GM18499 (cell line): Measurements from ENCODE around the gene CALD1.

Experiments
- ATAC-seq: cut with Tn5 transposase; IDR thresholded peaks from one replicate; pipeline ENCODE4 v1.9.1; 2021; ENCODE audit warnings: moderate number of reproducible peaks; ENCODE audit not compliant: insufficient read depth, unreplicated experiment

The CALD1 gene

GRCh38 chr7:134851141-134851540 lies 71.7 kb downstream of the CALD1 start:
- no peak for ATAC-seq

- ATAC-seq: no peak
Observed at GRCh38 chr7:134852625-134853024, 73.2 kb downstream of the CALD1 start.

GRCh38 chr7:134854816-134855215 lies 75.4 kb downstream of the CALD1 start:
- no peak for ATAC-seq

DNA sequence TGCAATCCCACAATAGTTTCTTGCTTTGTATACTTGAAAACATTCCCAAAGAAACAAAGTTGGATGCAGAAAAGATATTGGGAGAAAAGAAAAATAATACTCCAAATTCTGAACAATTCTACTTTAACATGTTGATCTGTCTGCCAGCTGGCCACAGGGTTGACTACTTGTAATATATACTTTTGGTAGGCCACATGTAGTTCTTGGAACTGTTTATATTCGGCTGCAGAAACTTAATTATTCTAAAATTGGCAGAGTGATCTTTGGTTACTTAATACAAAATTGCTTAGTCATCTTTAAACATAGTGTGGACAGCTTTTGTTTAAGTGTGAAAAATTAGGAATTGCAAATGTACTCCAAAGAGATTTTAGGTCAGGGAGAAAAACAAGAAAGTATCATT lies 76.0 kb downstream of the CALD1 start:
- no peak for ATAC-seq

GRCh38 chr7:134856091-134856490 lies 76.7 kb downstream of the CALD1 start:
- no peak for ATAC-seq

GRCh38 chr7:134856691-134857090 lies 77.3 kb downstream of the CALD1 start:
- ATAC-seq: no peak

- ATAC-seq: no peak
Observed at GRCh38 chr7:134857958-134858357, 78.5 kb downstream of the CALD1 start.

GRCh38 chr7:134859783-134860182 lies 80.3 kb downstream of the CALD1 start:
- no peak for ATAC-seq

DNA sequence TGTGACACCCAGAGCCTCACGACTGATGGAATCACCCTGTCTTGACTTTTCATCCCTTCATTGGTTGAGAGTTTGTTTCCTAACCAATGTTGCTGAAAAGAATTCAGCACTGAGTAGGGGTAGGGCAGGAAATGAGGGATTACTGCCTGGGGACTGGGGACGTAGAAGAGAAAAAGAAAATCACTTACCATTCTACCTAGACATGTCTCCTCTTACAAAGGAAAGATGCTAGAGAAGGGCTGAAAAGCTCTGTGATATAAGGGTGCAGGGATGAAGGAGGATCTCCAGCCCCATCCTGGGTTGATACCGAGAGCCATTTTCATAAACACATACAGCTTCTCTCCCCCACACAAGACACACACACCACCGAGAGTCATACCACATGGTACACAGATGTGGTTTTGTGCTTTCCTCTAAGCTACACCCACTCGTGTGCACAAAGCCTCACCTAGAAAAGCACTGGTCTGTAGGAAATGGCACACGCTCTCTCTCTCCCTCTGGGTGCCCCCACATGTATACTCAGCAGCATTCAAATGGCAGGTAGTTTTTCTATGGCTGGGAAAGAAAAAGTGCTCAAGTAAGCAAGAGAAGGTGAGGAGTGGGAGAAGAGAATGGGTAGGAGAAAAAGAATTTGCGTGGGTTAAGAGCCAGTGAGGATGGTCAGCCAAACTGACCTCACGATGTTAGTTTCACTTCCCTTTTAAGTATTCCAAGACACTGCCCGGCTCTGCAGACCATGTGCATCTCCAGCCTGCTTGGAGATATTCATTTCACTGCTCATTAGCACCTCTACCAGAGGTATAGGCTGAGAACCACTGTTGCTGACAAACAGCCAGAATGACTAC lies 85.8 kb downstream of the CALD1 start:
- ATAC-seq: no peak

GRCh38 chr7:134866617-134867016 lies 87.2 kb downstream of the CALD1 start:
- no peak for ATAC-seq

- no peak for ATAC-seq
Observed at GRCh38 chr7:134870156-134870555, 90.7 kb downstream of the CALD1 start.

- no peak for ATAC-seq
Observed at GRCh38 chr7:134870781-134871180, 91.3 kb downstream of the CALD1 start.

DNA sequence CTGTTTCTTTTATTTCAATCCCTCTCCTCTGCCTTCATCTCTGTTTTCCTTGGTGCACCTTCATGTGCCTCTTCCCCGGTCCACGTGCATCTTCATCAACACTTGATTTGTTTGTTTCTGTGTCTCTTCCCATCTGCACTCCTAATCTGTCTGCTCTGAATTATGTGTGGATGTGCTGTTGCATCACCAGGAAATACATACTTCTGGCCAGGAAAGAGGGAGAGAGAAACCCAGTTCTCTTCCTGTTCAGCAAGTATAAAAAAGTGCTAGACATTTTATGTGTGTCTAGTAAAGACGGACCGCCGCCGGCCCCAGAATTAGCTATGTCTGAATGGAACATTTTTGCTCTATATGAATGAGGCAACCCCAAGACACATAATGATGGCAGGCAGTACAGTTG lies 93.8 kb downstream of the CALD1 start:
- ATAC-seq: no peak

- no peak for ATAC-seq
Observed at GRCh38 chr7:134874407-134874806, 95.0 kb downstream of the CALD1 start.

DNA sequence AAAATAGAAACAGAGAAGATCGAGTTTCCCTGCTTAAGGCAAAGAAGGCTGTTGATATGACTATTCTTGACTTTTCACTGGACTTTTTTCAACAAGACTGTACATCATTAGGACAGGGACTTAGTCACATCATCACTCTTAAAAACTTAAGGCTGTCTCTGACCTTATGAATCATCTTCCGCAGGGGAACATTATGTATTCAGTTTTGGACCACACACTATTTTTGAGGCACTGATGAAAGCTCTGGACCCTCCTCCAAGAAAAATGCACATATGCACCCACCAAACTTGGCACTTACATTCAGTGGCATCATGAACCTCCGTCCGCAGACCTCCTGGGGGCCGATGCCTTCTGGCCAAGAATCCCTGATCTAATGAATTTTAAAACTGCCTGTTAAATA lies 96.4 kb downstream of the CALD1 start:
- no peak for ATAC-seq

GRCh38 chr7:134878746-134879357 lies 99.4 kb downstream of the CALD1 start:
- no peak for ATAC-seq

DNA sequence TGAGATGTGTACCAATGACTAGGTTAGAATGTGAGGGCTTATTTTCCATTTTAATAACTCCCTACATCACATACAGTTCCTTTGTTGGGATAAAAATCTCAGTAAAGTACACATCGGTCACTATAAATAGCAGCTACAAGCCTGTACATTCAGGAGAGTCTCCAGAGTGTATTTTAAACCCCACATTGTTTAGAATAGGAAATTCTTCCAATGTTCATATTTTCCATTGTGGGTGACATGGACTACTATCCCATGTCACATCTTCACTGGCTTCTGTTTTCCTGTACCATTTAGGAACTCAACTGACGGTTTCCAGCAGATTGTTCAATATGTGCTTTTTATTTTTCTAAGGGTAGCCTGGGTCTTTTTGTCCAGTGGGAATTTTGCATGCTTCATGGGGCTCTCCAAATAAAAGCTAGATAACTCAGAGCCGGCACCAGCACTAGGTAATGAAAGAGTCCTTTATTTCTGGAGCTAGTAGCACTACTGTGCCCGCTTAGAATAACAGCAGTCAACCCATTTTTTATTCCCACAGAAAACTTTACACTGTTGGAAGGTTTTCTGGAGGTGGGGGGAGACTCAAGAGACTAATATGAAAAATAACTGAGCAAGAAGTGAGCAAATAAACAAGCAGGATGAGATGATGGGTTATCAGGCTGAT lies 100.5 kb downstream of the CALD1 start:
- no peak for ATAC-seq

DNA sequence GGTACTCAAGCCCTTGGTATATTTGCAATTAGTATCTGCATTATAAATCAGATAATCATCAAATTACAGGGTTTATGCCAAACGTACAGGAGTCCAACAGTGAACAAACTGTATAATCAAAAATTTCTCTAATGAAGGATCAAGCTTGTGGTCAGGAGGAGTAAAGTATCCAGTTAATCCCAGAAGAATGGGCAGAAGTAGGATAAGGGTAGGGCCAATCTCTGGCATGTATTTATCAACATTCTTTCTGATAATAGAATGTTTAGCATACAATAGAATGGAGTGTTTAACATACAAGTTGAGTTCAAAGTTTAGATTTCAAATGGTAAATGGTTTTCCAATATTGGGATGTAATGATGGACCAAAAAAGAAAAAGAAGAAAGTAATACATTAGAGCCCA lies 103.0 kb downstream of the CALD1 start:
- ATAC-seq: no peak

DNA sequence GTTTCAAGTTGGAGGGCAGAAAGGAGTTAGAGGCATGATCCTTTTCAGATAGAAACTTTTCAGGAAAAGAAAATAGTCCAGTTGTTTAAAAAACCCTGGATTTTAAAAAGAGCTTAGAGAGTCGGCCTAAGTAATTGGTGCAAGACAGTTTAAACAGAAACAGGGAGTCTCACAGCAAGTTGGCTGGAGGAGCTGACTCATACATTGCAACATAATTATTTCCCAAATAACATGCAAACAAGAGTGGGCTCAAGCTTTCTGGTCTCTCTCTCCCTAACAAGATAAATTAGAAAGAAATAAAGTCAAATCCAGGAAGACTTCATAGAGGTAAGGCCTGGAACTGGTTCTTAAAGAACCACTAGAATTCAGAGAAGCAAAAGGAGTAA lies 106.5 kb downstream of the CALD1 start:
- no peak for ATAC-seq

DNA sequence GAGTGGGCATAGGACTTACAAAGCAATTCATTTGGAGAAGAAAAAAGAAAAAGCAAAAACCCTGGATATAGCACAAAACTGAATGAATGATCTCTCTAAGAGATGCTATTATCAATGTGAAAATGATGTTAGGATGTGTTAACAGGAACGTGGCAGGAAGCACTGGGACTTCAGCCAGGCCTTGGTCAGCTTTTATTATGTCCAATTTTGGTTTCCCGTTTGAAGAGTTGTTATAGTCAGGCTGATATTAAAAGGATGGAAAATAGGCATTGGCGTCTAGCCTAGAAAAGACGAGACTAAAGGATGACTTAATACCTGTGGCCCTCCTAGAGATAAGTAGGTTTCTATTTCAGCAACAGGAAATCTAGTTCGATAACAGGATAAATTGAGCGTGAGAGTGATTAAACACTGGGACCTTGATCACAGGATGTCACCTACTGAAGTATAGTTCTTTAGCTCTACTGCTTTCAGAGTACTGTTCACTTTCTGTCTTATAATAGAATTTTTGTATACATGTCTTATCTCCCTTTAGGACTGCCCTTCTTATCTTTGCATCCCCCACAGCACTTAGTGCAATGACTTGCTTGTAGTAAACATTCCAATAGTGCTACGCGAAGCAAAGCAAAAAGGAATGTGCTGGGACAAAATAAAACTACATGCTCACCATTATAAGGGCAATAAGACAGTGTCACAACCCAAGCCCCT lies 107.1 kb downstream of the CALD1 start:
- ATAC-seq: no peak

GRCh38 chr7:134887523-134887922 lies 108.1 kb downstream of the CALD1 start:
- ATAC-seq: no peak
